GM13977 (cell line): ENCODE results near the gene BMP6.

Source experiments
- DNase-seq: peaks from one replicate; pipeline ENCODE4 v3.0.0; 2012; ENCODE audit warnings: low spot score
- CTCF ChIP-seq: IDR thresholded peaks from 2 replicates; pipeline ENCODE4 v1.5.1; 2012; ENCODE audit warnings: mild to moderate bottlenecking, control low read depth; ENCODE audit not compliant: insufficient read depth; ENCODE audit errors: extremely low read depth, missing control alignments
- in situ Hi-C: fragments of 300-500 bp; cut with MboI; formaldehyde crosslinking; loops from one replicate; pipeline ENCODE4 v1.12.0; 2022; ENCODE audit warnings: low sequenced_read_pairs, low pct_unique_long_range_greater_than_20kb, mixed read lengths, inconsistent platforms; ENCODE audit not compliant: unreplicated experiment

BMP6 gene

GRCh38 chr6:7765575-7766325 lies 39.9 kb downstream of the BMP6 start:
- TF ChIP-seq CTCF: no peak
- in situ Hi-C loops: no loop called here
- DNase-seq: no peak

GRCh38 chr6:7769702-7770101 lies 43.8 kb downstream of the BMP6 start:
- in situ Hi-C loops: no loop called here
- no peak for TF ChIP-seq CTCF
- no peak for DNase-seq

- no peak for DNase-seq
- in situ Hi-C loops: no loop called here
- no peak for TF ChIP-seq CTCF
These were observed 44.2 kb downstream of the BMP6 start for GRCh38 chr6:7770111-7770510.

- no peak for TF ChIP-seq CTCF
- in situ Hi-C loops: no loop called here
- no peak for DNase-seq
These were observed 44.7 kb downstream of the BMP6 start for GRCh38 chr6:7770601-7771000.

GRCh38 chr6:7773322-7773721 lies 47.4 kb downstream of the BMP6 start:
- no peak for DNase-seq
- in situ Hi-C loops: no loop called here
- TF ChIP-seq CTCF: no peak

GRCh38 chr6:7773914-7774313 lies 48.0 kb downstream of the BMP6 start:
- DNase-seq: no peak
- TF ChIP-seq CTCF: no peak
- in situ Hi-C loops: no loop called here
